GM19351 (cell line): Measurements from ENCODE around the gene TEX12.
"Not testable (repeated sequence)": the region's sequence is repeated elsewhere in the genome, so short reads cannot be mapped to it uniquely, and the experiment has no call there.

Experiments used
- ATAC-seq: cut with Tn5 transposase; IDR thresholded peaks from one replicate; pipeline ENCODE4 v1.9.1; 2021; ENCODE audit warnings: mild to moderate bottlenecking, moderate library complexity; ENCODE audit not compliant: unreplicated experiment

Gene TEX12

DNA sequence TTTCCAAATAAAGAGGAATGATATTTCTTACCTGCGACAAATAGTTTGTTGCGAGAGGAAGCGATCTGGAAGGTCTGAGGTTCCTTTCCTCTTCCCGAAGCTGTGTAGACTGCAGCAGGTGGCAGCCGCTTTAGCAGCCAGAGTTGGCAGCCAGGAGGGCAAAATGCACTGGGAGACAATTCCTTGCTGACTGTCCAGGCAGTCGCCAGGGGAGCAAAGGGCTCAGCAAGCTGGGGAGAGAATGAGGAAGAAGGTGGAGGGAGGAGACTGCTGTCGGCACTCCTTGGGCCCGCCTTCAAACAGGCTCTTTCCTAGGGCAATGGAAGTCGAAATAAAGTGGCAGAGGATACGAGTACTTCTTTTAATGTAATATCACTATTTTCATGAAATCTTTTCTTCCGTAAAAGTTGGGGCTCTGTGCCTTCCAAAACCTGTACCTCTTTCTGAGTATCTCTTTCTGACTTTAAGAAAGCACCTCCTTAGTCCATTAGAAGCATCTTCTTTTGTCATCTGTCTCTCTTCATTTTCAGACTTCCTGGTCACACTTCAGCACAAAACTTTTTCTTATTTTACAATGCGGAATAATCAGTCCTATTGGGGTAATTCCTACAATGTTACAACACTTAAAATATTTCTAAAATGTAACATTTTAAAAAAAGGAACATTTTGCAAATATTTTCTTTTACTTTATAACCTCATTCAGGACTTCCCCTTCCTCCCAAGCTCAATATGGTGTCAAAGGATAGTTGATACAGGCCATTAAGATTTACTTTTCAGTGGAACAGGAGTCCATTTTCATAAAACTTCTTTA is 3.1 kb upstream of the TEX12 start, which contains the start of gene IL18:
Gene IL18 (minus strand): TSS at position 220 of the 811 bp plus-strand sequence. CDS start 9,041 bp downstream, outside the sequence.
- ATAC-seq = no peak

DNA sequence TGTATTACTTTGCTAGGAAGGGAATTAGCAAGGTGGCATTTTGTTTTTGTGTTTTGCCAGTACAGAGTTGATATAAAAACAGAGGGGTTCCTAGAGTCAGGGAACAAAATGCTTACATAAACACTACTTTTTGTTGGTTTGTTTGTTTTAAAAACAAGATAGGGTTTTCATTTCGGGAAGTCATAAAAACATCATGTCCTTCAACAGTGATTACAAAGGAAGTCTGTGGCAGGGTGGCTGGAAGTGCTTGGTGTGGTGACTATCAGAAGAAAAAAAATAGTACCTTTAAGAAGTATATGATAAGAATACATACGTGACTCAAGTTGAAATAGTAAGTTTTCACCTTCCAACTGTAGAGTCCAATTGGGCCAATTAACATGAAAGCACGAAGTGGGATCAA is 2.1 kb upstream of the TEX12 start:
- no peak for ATAC-seq

DNA sequence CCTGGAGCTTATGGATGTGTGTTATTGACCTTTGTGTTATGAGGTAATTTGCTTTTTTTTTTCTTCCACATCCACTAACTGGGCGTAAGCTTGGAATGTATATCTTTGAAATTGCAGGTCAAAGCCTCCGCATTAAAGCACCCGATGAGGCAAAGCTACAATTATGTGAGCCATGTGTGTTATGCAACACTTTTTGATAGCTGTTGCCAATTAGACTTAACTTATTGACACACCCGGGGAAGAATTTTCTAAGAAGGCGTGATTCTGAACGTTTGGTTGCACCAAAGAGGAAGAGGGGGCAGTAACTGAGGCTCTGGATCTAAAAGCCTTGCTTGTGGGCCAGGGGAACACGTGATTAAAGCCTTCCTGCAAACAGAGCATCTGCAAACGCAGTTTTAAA is 610 bp upstream of the TEX12 start:
- no peak for ATAC-seq

DNA sequence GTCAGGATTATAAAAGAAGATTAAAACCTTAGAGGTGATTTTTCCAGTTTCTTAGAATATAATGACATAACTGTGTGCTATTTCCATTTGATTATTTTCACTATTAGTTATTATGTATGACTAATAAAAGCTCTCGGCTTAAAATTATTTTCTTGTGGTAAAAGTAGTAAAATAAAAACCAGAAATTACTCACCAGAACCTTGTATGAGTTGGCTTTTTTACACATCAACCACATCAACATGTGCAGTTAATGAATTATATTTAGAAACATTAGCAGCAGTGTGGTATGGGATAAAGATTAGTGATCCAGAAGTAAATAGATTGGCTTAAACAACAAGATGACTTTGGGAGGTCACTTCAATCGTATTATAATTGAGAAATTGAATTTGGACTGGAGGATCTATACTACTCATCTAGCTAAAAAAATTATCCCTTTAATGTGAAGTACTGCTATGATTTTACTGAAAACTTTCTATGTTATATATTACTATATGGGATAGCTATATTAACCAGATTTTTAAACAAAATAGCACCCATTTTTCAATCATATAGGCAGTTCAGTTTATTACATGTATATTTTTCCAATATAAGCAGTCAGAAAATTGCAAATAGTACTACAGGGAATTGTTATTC is 5.3 kb downstream of the TEX12 start:
- peak; percentile 71 for ATAC-seq

DNA sequence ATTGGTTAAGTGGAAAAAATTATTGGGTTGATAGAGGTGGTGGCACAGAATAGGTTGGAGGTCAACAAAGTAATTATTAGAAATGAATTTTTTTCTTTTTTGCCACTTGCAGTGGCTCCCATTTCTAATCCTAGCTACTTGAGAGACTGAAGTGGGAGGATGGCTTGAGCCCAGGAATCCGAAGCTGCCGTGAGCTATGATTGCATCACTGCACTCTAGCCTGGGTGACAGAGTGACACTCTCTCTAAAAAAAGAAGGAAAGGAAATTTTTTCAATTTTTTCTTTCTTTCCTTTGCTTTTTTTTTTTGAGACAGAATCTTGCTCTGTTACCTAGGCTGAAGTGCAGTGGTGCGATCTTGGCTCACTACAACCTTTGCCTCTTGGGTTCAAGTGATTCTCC is 6.0 kb downstream of the TEX12 start:
- no peak for ATAC-seq

DNA sequence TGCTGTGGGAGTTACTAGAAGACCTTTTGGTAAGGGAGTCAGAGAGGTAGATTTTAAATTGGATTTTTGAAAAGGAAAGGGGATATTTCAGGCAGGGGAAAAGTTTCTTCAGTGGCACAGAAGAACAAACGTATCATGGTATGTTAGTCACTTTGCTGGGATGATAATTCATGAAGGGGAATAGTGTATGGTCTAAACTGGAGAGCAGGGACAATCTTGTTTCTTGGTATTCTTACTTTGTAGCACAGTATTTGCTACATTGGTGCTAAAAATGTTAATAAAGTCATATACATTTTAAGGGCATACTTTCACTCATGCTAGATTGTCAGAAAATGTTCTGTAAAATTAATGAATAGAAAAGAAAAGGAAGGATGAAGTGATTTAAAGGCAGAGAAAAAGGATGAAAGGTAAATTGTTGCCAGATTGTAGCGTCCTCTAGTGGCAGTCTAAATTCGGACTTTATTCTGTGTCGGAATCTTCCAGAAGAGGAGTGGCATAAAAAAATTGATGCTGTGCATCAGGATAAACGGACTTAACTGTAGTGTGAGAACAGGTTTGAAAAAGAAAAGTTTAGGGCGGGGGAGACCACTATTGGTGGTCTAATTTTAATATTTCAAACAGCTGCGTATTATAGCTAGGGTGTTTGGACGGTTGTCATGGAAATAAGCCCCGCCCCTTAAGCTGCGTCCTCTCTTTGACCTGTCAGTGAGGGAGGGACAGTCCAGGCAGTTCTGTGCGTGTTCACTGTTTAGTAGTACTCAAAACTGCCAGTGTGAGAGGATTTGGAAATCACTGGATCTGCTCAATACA is 7.8 kb downstream of the TEX12 start, which contains the start of gene BCO2:
Gene BCO2 (plus strand): TSS at position 724 of the 810 bp plus-strand sequence. CDS start 90 bp downstream, outside the sequence.
- ATAC-seq = peak; percentile 60

DNA sequence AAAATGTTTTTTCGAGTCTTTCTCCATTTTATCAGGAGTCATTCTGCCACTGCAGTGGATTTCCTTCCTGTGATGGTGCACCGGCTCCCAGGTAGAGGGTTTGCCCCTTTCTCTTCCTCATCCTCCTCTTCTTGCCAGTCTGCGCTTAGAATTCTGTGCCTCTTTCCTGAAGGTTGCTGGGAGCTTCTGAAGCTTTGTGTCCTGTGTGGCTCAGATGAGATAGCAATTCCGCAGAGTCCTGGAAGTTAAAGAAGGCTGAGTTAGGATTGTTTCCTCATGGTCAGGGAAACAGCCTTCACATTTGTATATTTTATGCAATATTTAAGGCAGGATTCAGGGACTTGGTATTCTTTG is 8.4 kb downstream of the TEX12 start:
- no peak for ATAC-seq

DNA sequence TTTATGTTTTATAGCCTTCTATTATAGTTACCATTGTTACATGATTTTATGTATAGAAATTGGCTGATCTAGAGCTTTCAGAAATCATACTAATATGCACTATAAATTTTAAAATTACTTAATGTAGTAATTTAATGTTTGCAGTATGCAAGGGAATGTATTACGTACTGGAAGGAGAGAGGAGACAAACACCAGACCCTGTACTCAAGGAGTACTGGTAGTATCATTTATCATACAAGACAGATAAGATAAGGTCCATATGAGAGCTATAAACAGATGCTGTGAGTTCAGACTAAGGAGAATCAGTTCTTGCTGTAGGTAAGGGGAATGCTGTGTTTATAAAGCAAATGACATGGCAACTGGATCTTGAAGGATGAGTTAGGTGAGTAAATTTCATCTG is 8.9 kb downstream of the TEX12 start:
- no peak for ATAC-seq

DNA sequence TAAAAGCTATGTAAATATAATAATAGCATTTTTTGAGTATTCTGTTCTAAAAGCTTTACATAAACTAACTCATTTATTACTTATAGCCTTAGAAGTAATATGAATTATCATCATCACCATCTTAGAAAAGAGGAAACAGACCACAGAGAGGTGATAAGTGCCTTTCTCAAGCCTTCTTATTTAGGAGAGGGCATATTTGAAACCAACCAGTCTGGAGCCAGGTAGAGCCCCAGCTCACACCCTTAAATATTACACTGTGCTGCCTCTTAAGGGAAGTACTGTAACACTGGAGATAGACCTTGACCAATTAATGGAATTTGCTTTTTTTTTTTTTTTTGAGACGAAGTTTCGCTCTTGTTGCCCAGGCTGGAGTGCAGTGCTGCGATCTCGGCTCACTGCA is 10.4 kb downstream of the TEX12 start:
- ATAC-seq = no peak

DNA sequence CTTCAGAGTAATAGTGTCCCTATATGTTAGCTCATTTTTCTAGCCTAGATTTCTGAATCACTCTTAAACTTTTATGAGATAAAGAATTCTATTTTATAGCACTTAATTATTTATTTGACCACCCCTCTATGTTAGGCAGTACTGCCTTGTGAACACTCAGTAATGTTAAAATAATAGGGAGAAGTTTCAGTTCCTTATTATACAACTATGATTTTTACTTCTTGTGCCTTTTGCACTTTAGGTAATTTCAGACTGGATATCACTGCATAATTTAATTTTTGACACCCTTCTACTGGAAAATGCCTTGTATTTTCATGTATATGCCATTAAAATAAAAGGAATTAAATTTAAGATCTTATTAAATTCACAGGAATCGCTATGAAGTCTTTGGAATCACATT is 11.3 kb downstream of the TEX12 start:
- no peak for ATAC-seq

DNA sequence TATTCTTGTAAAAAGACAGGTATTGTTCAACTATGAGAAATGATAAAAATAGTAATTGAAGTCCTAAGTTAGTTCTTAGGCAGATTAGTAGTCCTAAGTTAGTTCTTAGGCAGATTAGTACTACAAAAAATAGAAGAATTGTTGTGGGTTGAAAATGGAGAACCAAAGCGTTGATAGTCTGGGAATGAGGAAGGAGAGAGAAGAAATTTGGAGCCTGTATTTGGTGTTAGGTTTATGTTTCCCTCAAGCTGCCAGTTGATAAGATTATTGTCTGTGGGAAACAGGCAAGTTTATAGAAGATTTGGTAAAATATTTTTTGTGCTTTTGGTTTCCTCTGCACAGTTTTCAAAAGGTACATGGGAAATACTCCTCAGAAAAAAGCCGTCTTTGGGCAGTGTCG is 11.8 kb downstream of the TEX12 start:
- no peak for ATAC-seq

DNA sequence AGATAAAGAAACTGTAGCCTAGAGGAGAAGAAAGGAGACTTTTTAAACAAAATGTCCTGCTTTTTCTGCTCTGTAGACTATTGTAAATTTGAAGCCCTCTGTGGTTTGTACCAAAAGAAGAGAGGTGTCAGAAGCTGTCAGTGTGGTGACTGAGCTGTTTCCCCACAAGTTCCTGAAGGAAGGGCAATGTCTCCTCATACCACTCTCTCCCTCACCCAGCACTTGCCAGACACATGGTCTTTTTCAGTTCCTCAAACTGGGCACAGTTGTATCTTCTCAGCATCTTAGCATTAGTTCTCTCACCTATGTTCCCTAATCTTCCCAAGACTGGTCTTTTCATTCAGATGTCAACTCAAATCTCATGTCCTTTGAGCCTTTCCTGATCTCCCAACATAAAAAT is 12.4 kb downstream of the TEX12 start:
- no peak for ATAC-seq

DNA sequence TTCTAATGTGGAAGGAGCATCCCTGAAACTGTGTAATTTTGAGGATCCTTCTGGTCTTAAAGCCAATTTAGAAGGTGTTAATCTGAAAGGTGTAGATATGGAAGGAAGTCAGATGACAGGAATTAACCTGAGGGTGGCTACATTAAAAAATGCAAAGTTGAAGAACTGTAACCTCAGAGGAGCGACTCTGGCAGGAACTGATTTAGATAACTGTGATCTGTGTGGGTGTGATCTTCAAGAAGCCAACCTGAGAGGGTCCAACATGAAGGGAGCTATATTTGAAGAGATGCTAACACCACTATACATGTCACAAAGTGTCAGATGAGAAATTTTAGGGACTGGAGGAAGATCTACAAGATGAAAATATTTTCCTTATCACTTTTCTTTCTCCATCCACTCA is 15.7 kb downstream of the TEX12 start:
- ATAC-seq = no peak

DNA sequence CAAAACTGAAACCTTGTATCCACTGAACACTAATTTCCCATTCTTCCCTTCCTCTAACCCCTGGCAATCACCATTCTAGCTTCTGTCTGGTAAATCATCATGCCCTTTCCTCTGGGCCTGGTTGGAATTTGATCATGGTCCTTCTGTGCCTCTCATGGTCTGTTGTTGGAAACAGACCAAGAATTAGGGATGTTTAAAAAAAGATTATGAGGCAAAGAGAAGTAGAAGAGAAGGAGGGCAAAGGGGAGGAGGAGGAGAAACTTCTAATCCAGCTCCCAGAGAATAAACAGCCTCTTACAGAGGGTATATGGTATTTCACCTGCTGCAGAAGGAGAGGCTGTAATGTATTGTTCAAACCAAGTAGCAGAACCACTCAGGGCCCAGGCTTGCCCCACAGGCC is 18.7 kb downstream of the TEX12 start:
- ATAC-seq = no peak

DNA sequence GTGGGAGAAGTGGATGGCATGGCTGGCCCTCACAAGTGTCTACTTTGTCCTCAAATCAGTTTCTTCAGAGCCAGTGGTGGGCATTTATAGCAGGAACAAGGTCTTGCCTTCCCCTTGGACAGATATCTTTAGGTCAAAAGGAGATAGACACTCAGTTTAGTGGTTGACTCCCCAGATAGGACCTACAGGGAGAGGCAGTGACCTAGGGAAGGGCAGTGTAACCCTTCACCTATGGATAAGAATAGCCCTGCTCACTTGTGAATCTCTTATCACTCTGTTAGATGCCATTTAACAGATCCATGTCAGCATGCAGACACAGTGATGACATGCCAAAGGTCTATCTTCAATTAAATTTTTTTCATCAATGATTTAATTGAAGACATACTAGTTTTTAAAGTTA is 19.1 kb downstream of the TEX12 start:
- no peak for ATAC-seq

DNA sequence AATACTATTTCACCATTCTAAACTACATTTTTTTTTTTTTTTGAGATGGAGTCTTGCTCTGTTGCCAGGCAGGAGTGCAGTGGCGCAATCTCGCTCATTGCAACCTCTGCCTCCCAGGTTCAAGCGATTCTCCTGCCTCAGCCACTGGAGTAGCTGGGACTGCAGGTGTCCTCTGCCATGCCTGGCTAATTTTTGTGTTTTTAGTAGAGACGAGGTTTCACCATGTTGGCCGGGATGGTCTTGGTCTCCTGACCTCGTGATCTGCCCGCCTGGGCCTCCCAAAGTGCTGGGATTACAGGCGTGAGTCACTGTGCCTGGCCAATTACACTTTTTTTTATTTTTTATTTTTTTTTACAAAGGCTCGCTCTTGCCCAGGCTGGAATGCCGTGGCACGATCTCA is 27.9 kb downstream of the TEX12 start:
- not testable (repeated sequence) for ATAC-seq

DNA sequence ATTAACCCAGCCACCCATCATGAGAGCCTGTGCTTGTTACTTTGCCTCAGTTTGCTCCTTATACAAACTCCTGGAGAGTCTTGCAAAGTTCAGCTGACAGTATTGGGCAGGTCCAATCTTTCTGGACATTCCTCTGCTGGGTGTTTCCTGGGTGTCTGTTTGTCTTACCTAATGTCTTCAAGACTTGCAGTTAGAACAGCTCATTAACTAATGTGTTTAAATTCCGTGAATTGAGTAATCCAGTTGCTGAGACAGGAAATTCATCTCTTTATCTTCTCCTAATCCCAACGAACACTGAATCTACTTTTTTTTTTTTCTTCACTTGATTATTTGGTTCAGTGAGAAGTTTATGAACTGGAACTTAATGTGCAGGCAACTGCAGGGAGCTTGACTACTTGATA is 28.8 kb downstream of the TEX12 start:
- no peak for ATAC-seq

DNA sequence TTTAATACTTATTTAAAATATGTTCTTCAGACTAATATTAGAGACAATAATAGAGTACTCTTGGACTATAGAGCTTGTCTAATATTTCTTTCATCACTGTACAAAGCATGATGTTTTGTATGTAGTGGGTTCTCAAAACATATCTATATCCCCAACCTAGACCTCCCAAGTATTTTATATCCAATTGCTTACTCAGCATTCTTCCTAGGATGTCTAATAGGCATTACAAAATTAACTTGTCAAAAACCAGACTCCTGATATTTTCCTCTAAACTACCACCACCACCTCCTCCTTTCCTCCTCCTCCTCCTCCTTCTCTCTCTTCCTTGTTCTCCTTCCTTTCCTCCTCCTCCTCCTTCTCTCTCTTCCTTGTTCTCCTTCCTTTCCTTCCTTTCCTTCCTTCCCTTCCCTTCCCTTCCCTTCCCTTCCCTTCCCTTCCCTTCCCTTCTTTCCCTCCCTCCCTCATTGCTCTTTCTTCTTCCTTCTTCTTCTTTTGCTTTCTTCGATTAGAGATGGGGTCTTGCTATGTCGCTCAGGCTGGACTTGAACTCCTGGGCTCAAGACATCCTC is 29.4 kb downstream of the TEX12 start:
- no peak for ATAC-seq

DNA sequence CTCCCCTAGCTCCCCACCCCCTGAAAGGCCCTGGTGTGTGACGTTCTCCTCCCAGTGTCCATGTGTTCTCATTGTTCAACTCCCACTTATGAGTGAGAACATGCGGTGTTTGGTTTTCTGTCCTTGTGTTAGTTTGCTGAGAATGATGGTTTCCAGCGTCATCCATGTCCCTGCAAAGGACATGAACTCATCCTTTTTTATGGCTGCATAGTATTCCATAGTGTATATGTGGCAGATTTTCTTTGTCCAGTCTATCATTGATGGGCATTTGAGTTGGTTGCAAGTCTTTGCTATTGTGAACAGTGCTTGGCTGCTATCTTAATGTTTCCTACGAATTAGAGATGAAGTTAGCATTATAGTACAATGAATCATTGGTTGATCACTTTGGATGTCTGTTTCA is 31.9 kb downstream of the TEX12 start:
- ATAC-seq = not testable (repeated sequence)

DNA sequence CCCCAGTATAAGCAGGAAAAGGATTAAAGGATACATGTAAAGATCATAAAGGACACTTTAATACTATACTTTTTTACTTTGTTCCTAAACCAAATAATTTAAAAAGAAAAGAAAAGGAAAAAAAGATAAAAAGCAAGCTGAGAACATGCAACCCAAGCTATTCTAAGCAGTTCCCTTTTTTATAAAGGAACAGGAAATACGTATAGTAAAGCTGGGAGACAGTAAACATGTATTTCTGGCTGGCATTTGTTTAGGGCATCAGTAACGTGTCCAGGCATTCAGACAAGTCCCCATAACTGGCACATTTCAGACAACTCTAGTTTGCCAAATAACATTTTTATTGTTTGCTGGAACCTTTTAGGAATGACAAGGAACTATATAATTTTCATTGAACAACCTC is 33.1 kb downstream of the TEX12 start:
- no peak for ATAC-seq

DNA sequence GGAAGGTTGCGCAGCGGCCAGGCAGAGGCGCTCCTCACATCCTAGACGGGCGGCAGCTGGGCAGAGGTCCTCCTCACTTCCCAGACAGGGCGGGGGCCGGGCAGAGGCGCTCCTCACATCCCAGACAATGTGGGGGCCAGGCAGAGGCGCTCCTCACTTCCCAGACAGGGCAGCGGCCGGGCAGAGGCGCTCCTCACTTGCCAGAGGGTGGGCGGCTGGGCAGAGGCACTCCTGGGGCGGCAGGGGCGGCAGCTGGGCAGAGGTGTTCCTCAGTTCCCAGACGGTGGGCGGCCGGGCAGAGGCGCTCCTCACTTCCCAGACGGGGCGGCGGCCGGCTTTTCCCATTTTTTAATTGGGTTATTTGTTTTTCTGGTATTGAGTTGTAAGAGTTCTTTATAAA is 38.9 kb downstream of the TEX12 start:
- no peak for ATAC-seq
